GM12872 (cell line): Measurements from ENCODE around the gene ARHGAP22.

ENCODE experiments used
- TF ChIP-seq, protein P1 (sequence below): IDR thresholded peaks from 3 replicates; pipeline ENCODE4 v1.5.1; 2011; ENCODE audit warnings: low read depth, mild to moderate bottlenecking, low read length, moderate library complexity; ENCODE audit not compliant: insufficient read depth

Gene ARHGAP22

GRCh38 chr10:48527756-48528155, 77.1 kb downstream of the ARHGAP22 start:
- TF ChIP-seq, protein P1, sequence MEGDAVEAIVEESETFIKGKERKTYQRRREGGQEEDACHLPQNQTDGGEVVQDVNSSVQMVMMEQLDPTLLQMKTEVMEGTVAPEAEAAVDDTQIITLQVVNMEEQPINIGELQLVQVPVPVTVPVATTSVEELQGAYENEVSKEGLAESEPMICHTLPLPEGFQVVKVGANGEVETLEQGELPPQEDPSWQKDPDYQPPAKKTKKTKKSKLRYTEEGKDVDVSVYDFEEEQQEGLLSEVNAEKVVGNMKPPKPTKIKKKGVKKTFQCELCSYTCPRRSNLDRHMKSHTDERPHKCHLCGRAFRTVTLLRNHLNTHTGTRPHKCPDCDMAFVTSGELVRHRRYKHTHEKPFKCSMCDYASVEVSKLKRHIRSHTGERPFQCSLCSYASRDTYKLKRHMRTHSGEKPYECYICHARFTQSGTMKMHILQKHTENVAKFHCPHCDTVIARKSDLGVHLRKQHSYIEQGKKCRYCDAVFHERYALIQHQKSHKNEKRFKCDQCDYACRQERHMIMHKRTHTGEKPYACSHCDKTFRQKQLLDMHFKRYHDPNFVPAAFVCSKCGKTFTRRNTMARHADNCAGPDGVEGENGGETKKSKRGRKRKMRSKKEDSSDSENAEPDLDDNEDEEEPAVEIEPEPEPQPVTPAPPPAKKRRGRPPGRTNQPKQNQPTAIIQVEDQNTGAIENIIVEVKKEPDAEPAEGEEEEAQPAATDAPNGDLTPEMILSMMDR = no peak

DNA sequence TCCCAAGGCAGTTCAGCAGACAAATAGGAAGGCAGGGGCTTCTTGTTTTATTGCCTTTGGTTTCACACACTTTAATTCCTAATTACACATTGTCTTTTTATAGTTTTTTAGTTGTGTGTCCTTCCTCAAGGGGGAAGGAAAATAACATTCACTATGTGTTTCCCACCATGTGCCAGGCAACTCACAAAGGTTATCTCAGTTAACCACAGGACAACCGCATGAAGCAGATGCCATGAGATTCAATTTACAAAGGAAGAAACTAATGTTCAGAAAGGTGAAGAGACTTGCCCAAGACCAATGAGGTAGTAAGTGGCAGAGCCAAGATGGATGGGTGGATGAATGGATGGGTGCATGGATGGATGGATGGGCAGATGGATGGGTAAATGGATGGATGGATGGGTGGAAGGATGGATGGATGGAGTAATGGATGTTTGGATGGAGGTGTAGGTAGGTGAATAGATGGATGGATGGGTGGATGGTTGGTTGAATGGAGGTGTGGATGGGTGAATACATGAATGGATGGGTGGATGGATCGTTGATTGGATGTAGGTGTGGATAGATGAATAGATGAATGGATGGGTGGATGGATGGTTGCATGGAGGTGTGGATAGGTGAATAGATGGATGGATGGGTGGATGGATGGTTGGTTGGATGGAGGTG, 77.9 kb downstream of the ARHGAP22 start:
- TF ChIP-seq, protein P1 = no peak

GRCh38 chr10:48526011-48526821, 78.7 kb downstream of the ARHGAP22 start:
- TF ChIP-seq, protein P1 = no peak

GRCh38 chr10:48525113-48525512, 79.8 kb downstream of the ARHGAP22 start:
- TF ChIP-seq, protein P1 = no peak

DNA sequence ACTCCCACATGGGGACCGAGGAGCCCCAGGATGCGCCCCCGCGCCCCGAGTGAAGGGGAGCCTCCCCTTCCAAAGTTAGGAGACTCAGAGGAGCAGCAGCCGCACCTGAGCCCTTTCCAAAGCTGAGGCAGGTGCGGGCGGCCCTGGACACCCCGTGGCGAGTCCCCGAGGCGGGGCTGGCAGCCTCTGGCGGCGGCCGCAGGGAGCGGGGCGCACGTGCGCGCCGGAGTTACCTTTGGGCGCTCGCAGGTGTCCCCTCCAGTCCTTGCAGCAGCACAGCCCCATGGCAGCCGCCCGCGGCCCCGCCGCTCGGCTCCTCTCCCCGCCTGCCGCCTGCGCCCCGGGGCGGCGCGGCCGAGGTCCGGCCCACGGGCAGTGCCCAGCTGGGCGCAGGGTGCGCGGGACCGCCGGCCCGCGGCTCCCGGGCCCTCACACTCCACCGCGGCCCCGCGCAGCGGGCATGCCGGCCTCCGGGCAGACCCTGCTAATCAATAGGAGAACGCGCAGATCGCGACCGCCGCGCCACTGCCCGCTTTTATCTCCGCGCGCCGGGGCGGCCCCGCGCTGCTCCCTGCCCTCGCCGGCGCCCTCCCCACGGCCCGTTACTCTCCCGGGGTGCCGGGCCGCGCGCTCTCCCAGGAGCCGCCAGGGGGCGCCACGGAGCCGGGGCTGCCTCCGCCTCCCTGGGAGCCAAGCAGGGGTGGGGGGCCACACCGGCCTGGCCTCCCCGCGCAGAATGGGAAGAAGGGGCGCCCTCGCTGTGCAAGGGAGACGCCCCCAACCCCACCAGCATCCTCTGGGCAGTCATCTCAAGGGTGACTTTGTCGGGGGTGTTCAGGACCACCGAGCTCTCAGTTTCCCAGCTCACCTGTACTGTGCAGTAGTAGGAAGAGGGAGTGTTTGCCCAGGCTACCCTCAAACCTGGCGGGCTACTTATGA, 80.8 kb downstream of the ARHGAP22 start:
- TF ChIP-seq, protein P1 = peak; percentile 51; the same call in 2 of the 3 replicates

DNA sequence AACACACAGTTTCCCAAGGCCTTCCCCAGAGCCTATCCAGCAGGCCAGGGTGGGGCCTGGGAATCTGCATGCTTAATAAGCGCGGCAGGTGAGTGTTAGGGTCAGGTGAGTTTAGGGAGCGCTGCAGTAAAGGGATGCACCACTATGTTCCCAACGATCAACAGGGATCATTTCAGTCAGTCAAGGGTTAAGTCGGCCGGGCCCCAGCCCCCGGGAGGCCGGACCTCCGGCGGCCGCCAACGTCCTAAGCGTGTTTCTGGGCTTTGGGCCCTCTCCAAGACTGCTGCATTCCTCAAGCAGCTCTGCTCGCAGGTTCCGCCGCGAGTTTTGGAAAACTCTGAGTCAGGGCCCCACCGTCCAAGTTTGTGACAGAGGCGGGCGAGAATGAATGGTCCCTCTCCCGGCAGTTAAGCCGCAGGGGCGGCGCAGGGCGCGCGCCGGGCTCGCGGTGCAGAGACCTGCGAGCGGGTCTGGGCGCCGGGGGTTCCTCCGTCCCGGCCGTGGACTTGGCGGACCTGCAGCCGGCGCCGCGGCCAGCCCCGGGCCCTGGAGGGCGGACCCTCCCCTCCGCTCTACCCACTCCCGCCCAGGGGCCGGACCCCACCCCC, 81.6 kb downstream of the ARHGAP22 start:
- TF ChIP-seq, protein P1 = no peak
